SK-N-SH treated with all-trans-retinoic acid at 6 μM for 48 hours (cell line): ENCODE data around the gene SCAF11.

Experiments used
- CREB5 ChIP-seq: fragments of 250-450 bp; sonication (Bioruptor Pico); IDR thresholded peaks from 2 replicates; pipeline ENCODE4 v1.5.1; 2020; ENCODE audit warnings: low read depth, mild to moderate bottlenecking, moderate library complexity
- OSR1 ChIP-seq: fragments of 250-450 bp; sonication (Bioruptor Pico); IDR thresholded peaks from 2 replicates; pipeline ENCODE4 v1.8.0; 2022; ENCODE audit warnings: moderate library complexity, mild to moderate bottlenecking, inconsistent platforms
- PATZ1 ChIP-seq: fragments of 250-450 bp; sonication (Bioruptor Pico); IDR thresholded peaks from 2 replicates; pipeline ENCODE4 v1.8.0; 2020; ENCODE audit warnings: mild to moderate bottlenecking, moderate library complexity, borderline replicate concordance
- RARB ChIP-seq: fragments of 250-450 bp; sonication (Bioruptor Pico); IDR thresholded peaks from 2 replicates; pipeline ENCODE4 v1.8.0; 2021; ENCODE audit warnings: mild to moderate bottlenecking, moderate library complexity
- ZFP30 ChIP-seq: fragments of 450-650 bp; formaldehyde crosslinking; IDR thresholded peaks from 2 replicates; pipeline ENCODE4 v1.5.0; 2022; ENCODE audit warnings: mild to moderate bottlenecking, moderate library complexity

GRCh38 chr12:45948546-45948945, 41.8 kb downstream of the SCAF11 start:
- TF ChIP-seq OSR1 (CRISPR knock-in tag) (no peak), CREB5 (CRISPR knock-in tag) (no peak), PATZ1 (CRISPR knock-in tag) (no peak), RARB (CRISPR knock-in tag) (no peak), ZFP30 (no peak)
